ENCODE data around the gene ARFGAP3.

Gene ARFGAP3

GRCh38 chr22:42863349-42863961 lies 6.4 kb upstream of the ARFGAP3 start:
- DNase-seq (ENCODE audit: low spot score) = no peak

- DNase-seq (ENCODE audit: low spot score) = no peak
These were observed 5.1 kb upstream of the ARFGAP3 start for GRCh38 chr22:42862045-42862734.

GRCh38 chr22:42860968-42861367 lies 3.9 kb upstream of the ARFGAP3 start:
- no peak for DNase-seq (ENCODE audit: low spot score)

- DNase-seq (ENCODE audit: low spot score) = no peak
These were observed 890 bp upstream of the ARFGAP3 start for GRCh38 chr22:42857845-42858481.

- DNase-seq (ENCODE audit: low spot score) = no peak
These were observed 751 bp downstream of the ARFGAP3 start for GRCh38 chr22:42856179-42856864.

- no peak for DNase-seq (ENCODE audit: low spot score)
These were observed 1.4 kb downstream of the ARFGAP3 start for GRCh38 chr22:42855721-42856120.

- DNase-seq (ENCODE audit: low spot score) = no peak
These were observed 1.9 kb downstream of the ARFGAP3 start for GRCh38 chr22:42855211-42855610.

GRCh38 chr22:42848941-42849550 lies 8.0 kb downstream of the ARFGAP3 start:
- no peak for DNase-seq (ENCODE audit: low spot score)

- no peak for DNase-seq (ENCODE audit: low spot score)
These were observed 10.0 kb downstream of the ARFGAP3 start for GRCh38 chr22:42847110-42847509.

- DNase-seq (ENCODE audit: low spot score) = no peak
These were observed 12.3 kb downstream of the ARFGAP3 start for GRCh38 chr22:42844756-42845155.

GRCh38 chr22:42842658-42843370 lies 14.3 kb downstream of the ARFGAP3 start:
- no peak for DNase-seq (ENCODE audit: low spot score)

GRCh38 chr22:42841444-42841843 lies 15.6 kb downstream of the ARFGAP3 start:
- DNase-seq (ENCODE audit: low spot score) = no peak

- DNase-seq (ENCODE audit: low spot score) = no peak
These were observed 19.5 kb downstream of the ARFGAP3 start for GRCh38 chr22:42837556-42837955.

GRCh38 chr22:42836026-42836425 lies 21.0 kb downstream of the ARFGAP3 start:
- DNase-seq (ENCODE audit: low spot score) = no peak

GRCh38 chr22:42834177-42834949 lies 22.7 kb downstream of the ARFGAP3 start:
- no peak for DNase-seq (ENCODE audit: low spot score)

GRCh38 chr22:42833104-42833503 lies 24.0 kb downstream of the ARFGAP3 start:
- no peak for DNase-seq (ENCODE audit: low spot score)

- no peak for DNase-seq (ENCODE audit: low spot score)
These were observed 25.4 kb downstream of the ARFGAP3 start for GRCh38 chr22:42831712-42832111.

GRCh38 chr22:42830161-42830560 lies 26.9 kb downstream of the ARFGAP3 start:
- no peak for DNase-seq (ENCODE audit: low spot score)

GRCh38 chr22:42829302-42829701 lies 27.8 kb downstream of the ARFGAP3 start:
- no peak for DNase-seq (ENCODE audit: low spot score)

- DNase-seq (ENCODE audit: low spot score) = no peak
These were observed 31.3 kb downstream of the ARFGAP3 start for GRCh38 chr22:42825796-42826195.

- DNase-seq (ENCODE audit: low spot score) = no peak
These were observed 35.7 kb downstream of the ARFGAP3 start for GRCh38 chr22:42821386-42821785.

All from ecto neural progenitor cell (in vitro differentiated cells).